ENCODE results near the gene NCMAP. TPM values are rescaled to one million over a fixed set of nuclear protein-coding genes. Genes with fewer than 3 reads are reported as not detected.
A peak's percentile ranks its signal among the peaks of the same experiment; 100 is the strongest.

Gene NCMAP
- total RNA-seq, 2 donors from 2014 or later, result 2.0 to 7.7 TPM

DNA sequence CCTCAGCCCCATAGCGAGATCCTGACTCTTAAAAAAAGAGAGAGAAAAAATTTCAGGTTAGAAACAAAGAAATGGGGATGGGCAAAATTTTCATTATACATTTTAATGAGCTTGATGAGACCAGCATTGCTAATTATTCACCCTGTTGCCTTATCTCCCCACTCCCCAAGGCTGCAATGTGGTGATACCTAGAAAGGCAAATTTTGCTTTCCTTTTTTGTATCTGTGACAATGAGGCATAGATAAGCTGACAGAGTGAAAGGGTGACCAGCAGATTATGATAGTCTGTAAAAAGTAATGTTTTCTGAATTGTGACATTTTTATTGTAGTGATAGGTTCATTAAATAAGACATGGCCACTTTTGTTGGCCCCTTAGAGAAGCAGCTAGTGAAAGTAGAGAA, 100.2 kb downstream of the NCMAP start:
- TF ChIP-seq POLR2A (IDR thresholded peaks at IDR 0.05) (no peak), POLR2AphosphoS5 (IDR thresholded peaks at IDR 0.05) (no peak)
- TF ChIP-seq, protein P1, sequence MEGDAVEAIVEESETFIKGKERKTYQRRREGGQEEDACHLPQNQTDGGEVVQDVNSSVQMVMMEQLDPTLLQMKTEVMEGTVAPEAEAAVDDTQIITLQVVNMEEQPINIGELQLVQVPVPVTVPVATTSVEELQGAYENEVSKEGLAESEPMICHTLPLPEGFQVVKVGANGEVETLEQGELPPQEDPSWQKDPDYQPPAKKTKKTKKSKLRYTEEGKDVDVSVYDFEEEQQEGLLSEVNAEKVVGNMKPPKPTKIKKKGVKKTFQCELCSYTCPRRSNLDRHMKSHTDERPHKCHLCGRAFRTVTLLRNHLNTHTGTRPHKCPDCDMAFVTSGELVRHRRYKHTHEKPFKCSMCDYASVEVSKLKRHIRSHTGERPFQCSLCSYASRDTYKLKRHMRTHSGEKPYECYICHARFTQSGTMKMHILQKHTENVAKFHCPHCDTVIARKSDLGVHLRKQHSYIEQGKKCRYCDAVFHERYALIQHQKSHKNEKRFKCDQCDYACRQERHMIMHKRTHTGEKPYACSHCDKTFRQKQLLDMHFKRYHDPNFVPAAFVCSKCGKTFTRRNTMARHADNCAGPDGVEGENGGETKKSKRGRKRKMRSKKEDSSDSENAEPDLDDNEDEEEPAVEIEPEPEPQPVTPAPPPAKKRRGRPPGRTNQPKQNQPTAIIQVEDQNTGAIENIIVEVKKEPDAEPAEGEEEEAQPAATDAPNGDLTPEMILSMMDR (IDR thresholded peaks at IDR 0.05), result no peak
- Histone ChIP-seq H3K27ac (no peak overlapping the region), H3K27me3 (replicated peaks; ENCODE audit: insufficient read depth) (no peaks in the 10 kb centered on the region), H3K36me3 (peaks cover 15 to 24% of the 10 kb centered on the region in 2 donors), H3K4me3 (no peak overlapping the region), H3K4me1 (replicated peaks) (peaks cover 13% of the 10 kb centered on the region), H3K9me3 (no peaks in the 10 kb centered on the region)
- 97% methylated on average over 1 of the region's 1 CpG for WGBS
- intact Hi-C loops (cut with DNase I), result loop anchor here (10.0 kb wide), 1 partner anchor 559 kb away; no protein-coding TSS in a partner anchor
- no peak for DNase-seq (ENCODE audit: low spot score)

DNA sequence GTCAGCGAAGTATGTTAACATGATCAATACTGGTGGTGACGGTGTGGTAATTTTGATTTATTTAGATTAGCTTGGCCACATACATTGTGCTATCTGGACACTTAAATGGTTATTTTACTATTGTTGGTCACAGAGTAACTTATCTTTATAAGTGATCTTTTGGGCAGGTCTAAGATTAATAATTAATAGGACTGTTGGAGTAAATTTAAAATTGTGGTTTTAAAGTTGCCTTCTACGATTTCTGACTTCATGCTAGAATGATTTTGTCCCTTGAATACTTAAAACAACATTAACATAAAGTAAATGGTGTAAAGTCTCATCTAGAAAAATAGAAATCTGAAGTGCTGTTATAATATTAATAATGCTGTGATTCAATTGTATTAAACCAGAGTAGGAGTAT, 101.9 kb downstream of the NCMAP start:
- Histone ChIP-seq H3K27ac (peak overlapping the region in 1 of 2 donors; percentile 11), H3K9me3 (no peaks in the 10 kb centered on the region), H3K27me3 (replicated peaks; ENCODE audit: insufficient read depth) (no peaks in the 10 kb centered on the region), H3K4me1 (replicated peaks) (peaks cover 13% of the 10 kb centered on the region), H3K36me3 (peaks cover 18 to 31% of the 10 kb centered on the region in 2 donors), H3K4me3 (no peak overlapping the region)
- TF ChIP-seq POLR2AphosphoS5 (IDR thresholded peaks at IDR 0.05) (no peak), POLR2A (IDR thresholded peaks at IDR 0.05) (no peak)
- TF ChIP-seq, protein P1 (IDR thresholded peaks at IDR 0.05), result no peak
- WGBS, result 62% methylated on average over 3 of the region's 3 CpGs
- intact Hi-C loops (cut with DNase I), result loop anchor here (10.0 kb wide), 1 partner anchor 557 kb away; no protein-coding TSS in a partner anchor
- DNase-seq (ENCODE audit: low spot score), result no peak

Small RNA genes lying within 50 kb of the gene (small RNA-seq; reads per million reads assigned to genes)
- 0 reads per million in 2 donors for gene RF00019

Other genes starting within 250 kb of the NCMAP start
- 1 to 10 TPM; 8.1 to 8.4 TPM for gene GRHL3, start 236.7 kb upstream of the NCMAP start, total RNA-seq
- gene STPG1, start 142.3 kb upstream of the NCMAP start, total RNA-seq, result 10 to 100 TPM in 1 of 2 donors, 1 to 10 TPM in 1; 9.8 to 10.8 TPM
- gene NIPAL3, start 140.3 kb upstream of the NCMAP start, total RNA-seq, result 100 to 1,000 TPM; 125 to 350 TPM
- 100 to 1,000 TPM in 1 of 2 donors, 10 to 100 TPM in 1; 50.8 to 238 TPM for gene RCAN3, start 53.3 kb upstream of the NCMAP start, total RNA-seq
- 100 to 1,000 TPM; 119 to 147 TPM for gene SRRM1, start 87.2 kb downstream of the NCMAP start, total RNA-seq
- 100 to 1,000 TPM in 1 of 2 donors, 10 to 100 TPM in 1; 77.2 to 124 TPM for gene CLIC4, start 189.4 kb downstream of the NCMAP start, total RNA-seq